ENCODE data around the gene MYO1E.
A peak's percentile ranks its signal among the peaks of the same experiment; 100 is the strongest.

Gene MYO1E

DNA sequence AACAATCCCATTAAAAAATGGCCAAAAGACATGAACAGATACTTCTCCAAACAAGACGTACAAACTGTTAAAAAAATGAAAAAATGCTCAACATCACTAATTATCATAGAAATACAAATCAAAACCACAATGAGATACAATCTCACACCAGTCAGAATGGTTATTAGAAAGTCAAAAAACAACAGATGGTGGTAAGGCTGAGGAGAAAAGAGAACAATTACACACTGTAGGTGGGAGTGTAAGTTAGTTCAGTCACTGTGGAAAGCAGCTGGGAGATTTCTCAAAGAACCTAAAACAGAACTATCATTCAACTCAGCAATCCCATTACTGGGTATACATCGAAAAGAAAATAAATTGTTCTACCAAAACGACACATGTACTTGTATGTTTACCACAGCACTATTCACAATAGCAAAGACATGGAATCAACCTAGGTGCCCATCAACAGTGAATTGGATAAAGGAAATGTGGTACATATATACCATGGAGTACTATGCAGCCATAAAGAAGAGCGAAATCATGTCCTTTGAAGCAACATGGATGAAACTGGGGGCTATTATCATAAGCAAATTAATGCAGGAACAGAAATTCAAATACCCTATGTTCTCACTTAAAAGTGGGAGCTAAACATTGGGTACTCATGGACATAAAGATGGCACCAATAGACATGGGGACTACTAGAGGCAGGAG, 51.5 kb downstream of the MYO1E start:
- H3K9me3 Mint-ChIP-seq, result peaks cover 10% of the 10 kb centered on the region
- peaks cover 3% of the 10 kb centered on the region for H3K4me1 Mint-ChIP-seq
- H3K4me3 Mint-ChIP-seq, result no peak overlapping the region
- H3K36me3 Mint-ChIP-seq (ENCODE audit: low read depth), result peaks cover 7% of the 10 kb centered on the region
- TF ChIP-seq, protein P1, sequence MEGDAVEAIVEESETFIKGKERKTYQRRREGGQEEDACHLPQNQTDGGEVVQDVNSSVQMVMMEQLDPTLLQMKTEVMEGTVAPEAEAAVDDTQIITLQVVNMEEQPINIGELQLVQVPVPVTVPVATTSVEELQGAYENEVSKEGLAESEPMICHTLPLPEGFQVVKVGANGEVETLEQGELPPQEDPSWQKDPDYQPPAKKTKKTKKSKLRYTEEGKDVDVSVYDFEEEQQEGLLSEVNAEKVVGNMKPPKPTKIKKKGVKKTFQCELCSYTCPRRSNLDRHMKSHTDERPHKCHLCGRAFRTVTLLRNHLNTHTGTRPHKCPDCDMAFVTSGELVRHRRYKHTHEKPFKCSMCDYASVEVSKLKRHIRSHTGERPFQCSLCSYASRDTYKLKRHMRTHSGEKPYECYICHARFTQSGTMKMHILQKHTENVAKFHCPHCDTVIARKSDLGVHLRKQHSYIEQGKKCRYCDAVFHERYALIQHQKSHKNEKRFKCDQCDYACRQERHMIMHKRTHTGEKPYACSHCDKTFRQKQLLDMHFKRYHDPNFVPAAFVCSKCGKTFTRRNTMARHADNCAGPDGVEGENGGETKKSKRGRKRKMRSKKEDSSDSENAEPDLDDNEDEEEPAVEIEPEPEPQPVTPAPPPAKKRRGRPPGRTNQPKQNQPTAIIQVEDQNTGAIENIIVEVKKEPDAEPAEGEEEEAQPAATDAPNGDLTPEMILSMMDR (IDR thresholded peaks at IDR 0.05; ENCODE audit: unreplicated experiment in 3 of 3), result no peak
- no peaks in the 10 kb centered on the region for H3K27me3 Mint-ChIP-seq (ENCODE audit: low read depth)
- H3K27ac Mint-ChIP-seq, result no peak overlapping the region

DNA sequence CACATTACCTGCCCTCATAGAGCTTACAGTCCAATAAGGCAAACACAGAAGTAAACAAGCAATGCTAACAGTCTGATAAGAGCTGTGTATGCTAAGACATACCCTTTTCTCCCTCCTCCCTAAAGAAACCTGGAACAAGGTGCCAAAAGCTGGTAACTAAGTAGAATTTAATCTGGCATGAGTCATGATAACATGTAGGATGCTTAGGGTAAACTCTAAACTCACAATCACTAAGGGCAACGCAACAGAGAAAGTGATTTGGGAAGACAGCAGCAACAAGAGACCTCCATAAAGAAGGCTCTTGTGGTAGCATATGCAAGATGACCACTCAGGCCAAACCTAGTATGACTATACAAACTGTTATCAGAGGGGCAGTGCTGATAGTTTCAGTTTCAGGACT, 55.5 kb downstream of the MYO1E start:
- Mint-ChIP-seq H3K4me1 (peaks cover 30% of the 10 kb centered on the region), H3K4me3 (no peak overlapping the region), H3K27me3 (ENCODE audit: low read depth) (no peaks in the 10 kb centered on the region), H3K36me3 (ENCODE audit: low read depth) (peaks cover 7% of the 10 kb centered on the region), H3K27ac (no peak overlapping the region), H3K9me3 (peaks cover 10% of the 10 kb centered on the region)
- TF ChIP-seq, protein P1 (IDR thresholded peaks at IDR 0.05; ENCODE audit: unreplicated experiment in 3 of 3), result no peak

DNA sequence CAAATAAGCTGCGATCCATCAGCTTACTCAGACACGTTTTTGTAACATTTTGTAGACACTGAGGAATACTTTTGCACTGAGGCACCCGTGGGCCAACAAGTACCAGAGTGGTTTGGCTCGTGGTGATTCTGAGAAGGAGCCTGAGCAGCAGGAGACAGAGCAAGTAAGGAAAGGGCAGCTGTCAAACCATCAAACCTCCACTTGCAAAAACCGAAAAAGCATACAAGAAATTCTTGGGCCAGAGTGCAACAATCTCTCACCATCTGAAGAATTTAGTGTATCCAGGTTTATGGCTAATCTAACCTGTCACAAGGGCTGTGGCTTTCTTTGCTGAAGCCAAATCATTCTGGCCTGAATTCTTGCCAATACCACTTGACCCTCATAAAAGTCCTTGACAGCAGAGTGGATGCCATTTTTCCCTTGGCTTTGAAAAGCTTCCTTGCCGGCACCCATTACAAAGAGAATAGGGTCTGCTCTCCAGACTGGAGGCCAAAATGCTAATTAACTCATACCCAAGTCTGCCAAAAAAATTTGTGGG, 56.7 kb downstream of the MYO1E start:
- TF ChIP-seq, protein P1 (IDR thresholded peaks at IDR 0.05; ENCODE audit: unreplicated experiment in 3 of 3), result no peak
- Mint-ChIP-seq H3K4me1 (peaks cover 38% of the 10 kb centered on the region), H3K4me3 (no peak overlapping the region), H3K27me3 (ENCODE audit: low read depth) (no peaks in the 10 kb centered on the region), H3K9me3 (peaks cover 10% of the 10 kb centered on the region), H3K27ac (no peak overlapping the region), H3K36me3 (ENCODE audit: low read depth) (peaks cover 3% of the 10 kb centered on the region)

DNA sequence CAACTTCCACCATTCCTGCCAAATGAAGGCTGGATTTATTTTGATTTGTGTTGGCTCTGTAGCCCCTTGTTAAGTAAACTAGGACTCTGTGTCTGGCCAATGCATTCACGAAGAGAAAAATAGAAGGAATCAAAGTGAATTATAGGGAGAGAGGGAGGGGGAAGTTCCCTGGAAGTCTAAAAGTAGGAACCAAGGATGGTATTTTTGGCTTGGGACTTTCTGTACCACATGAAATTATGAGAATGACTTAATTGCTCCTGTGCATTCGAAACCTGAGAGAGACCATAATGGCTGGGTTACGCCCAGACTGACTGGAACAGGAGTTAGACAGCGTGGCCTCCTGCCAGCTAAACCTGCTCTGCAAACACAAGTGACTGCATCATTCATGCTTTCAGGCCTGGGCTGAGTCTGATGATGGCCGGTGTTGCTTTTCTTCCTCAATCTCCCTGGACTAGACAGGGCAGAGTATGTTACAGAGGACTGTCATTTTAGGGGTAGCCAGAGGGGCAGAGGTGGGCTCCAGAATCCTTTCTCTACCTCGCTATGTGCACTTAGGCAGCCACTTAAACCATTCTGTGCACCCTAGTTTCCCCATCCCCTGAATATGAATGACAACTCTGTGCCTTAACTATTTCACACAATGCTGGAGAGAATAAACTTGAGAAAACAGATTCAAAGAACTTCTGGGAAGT, 58.9 kb downstream of the MYO1E start:
- Mint-ChIP-seq H3K27me3 (ENCODE audit: low read depth) (no peaks in the 10 kb centered on the region), H3K9me3 (no peaks in the 10 kb centered on the region), H3K4me3 (peak overlapping the region in 1 of 3 experiments; percentile 2), H3K27ac (peak overlapping the region; percentile 19 to 62 (median 45)), H3K4me1 (peaks cover 38% of the 10 kb centered on the region), H3K36me3 (ENCODE audit: low read depth) (no peaks in the 10 kb centered on the region)
- TF ChIP-seq, protein P1 (IDR thresholded peaks at IDR 0.05; ENCODE audit: unreplicated experiment in 3 of 3), result no peak

DNA sequence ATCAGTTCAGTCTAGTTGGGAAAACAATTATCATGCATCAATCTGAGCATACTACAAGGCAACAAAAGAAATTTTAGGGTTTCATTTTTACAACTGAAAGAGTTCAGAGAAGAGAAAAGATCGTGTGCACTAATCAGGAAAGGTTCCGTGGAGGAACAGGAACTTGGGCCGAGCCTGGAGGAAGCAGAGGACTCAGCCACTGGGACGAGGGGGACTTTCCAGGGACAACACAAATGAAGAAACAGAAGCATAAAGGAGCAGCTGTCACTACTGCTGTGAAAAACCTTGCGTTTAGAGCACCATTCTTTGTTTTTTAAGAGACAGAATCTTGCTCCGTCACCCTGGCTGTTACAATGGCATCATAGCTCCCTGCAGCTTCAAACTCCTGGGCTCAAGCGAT, 60.5 kb downstream of the MYO1E start:
- peak overlapping the region; percentile 31 to 57 (median 42) for H3K27ac Mint-ChIP-seq
- H3K9me3 Mint-ChIP-seq, result no peaks in the 10 kb centered on the region
- H3K27me3 Mint-ChIP-seq (ENCODE audit: low read depth), result no peaks in the 10 kb centered on the region
- peaks cover 38% of the 10 kb centered on the region for H3K4me1 Mint-ChIP-seq
- H3K4me3 Mint-ChIP-seq, result peak overlapping the region in 1 of 3 experiments; percentile 31
- TF ChIP-seq, protein P1 (IDR thresholded peaks at IDR 0.05; ENCODE audit: unreplicated experiment in 3 of 3), result no peak
- no peaks in the 10 kb centered on the region for H3K36me3 Mint-ChIP-seq (ENCODE audit: low read depth)

Measured in nephron (organoid).